PC-3 (cell line): Measurements from ENCODE around the gene CDH11. TPM values are rescaled to one million over a fixed set of nuclear protein-coding genes. Genes with fewer than 3 reads are reported as not detected.

Source experiments
- ATAC-seq: fragments of 200-7000 bp; cut with Tn5 transposase; 2 replicates; pipeline ENCODE4 v1.9.1; 2020; ENCODE audit warnings: mild to moderate bottlenecking, moderate library complexity
- Bru-seq: library from RNA; stranded (reverse); fragments of 400-500 nt; gene quantifications from one replicate; lab custom pipeline; 2021; lab: Mats Ljungman, UMichigan
- BruChase-seq, 2 experiments: library from RNA; stranded (reverse); fragments of 400-500 nt; gene quantifications; one replicate each; lab custom pipeline; 2021; lab: Mats Ljungman, UMichigan
- BruUV-seq: library from RNA; stranded (reverse); fragments of 400-500 nt; replicated peaks from 2 replicates; lab custom pipeline; 2021; lab: Mats Ljungman, UMichigan
- CTCF ChIA-PET: fragments of 300-600 bp; sonication (Branson Sonifier 250); formaldehyde crosslinking; loops from one replicate; lab custom pipeline; 2022; ENCODE audit warnings: antibody characterized with exemption; lab: Charles Lee
- POLR2A ChIA-PET: fragments of 300-600 bp; sonication (Branson Sonifier 250); formaldehyde crosslinking; loops from one replicate; lab custom pipeline; 2022; ENCODE audit warnings: antibody characterized with exemption; ENCODE audit not compliant: unreplicated experiment; lab: Charles Lee
- DNase-seq: peaks from one replicate; pipeline ENCODE4 v3.0.0-alpha.2; 2015
- H2AFZ ChIP-seq: fragments of 300-600 bp; sonication (generic); 2 replicates; pipeline ENCODE4 v1.6.0; 2016; ENCODE audit warnings: antibody characterized with exemption, low read length
- H3F3A ChIP-seq: fragments of 300-600 bp; sonication (generic); one replicate; pipeline ENCODE4 v1.6.0; 2017; ENCODE audit warnings: antibody characterized with exemption, low read length, control low read depth, mild to moderate bottlenecking; ENCODE audit not compliant: unreplicated experiment
- H3K27ac ChIP-seq: fragments of 300-600 bp; sonication (generic); 2 replicates; pipeline ENCODE4 v1.5.1; 2016; ENCODE audit warnings: mild to moderate bottlenecking, low read length
- H3K27me3 ChIP-seq: fragments of 300-600 bp; sonication (generic); 2 replicates; pipeline ENCODE4 v1.6.1; 2016; ENCODE audit warnings: low read length, mixed read lengths
- H3K36me3 ChIP-seq: fragments of 300-600 bp; sonication (generic); 2 replicates; pipeline ENCODE4 v1.6.1; 2016; ENCODE audit warnings: low read depth, mixed run types, low read length, mixed read lengths
- H3K4me1 ChIP-seq: fragments of 300-600 bp; sonication (generic); 2 replicates; pipeline ENCODE4 v1.5.1; 2016; ENCODE audit warnings: low read length; ENCODE audit not compliant: insufficient read depth
- H3K4me2 ChIP-seq: fragments of 300-600 bp; sonication (generic); 2 replicates; pipeline ENCODE4 v1.6.0; 2016; ENCODE audit warnings: low read length
- H3K4me3 ChIP-seq: fragments of 300-600 bp; sonication (generic); 2 replicates; pipeline ENCODE4 v1.5.1; 2016; ENCODE audit warnings: mild to moderate bottlenecking, low read length, mixed read lengths
- H3K79me2 ChIP-seq: fragments of 300-600 bp; sonication (generic); 2 replicates; pipeline ENCODE4 v1.6.1; 2017; ENCODE audit warnings: low read length, mixed read lengths
- H3K9ac ChIP-seq: fragments of 300-600 bp; sonication (generic); 2 replicates; pipeline ENCODE4 v1.6.0; 2016; ENCODE audit warnings: mild to moderate bottlenecking, low read length
- H3K9me2 ChIP-seq: fragments of 300-600 bp; sonication (generic); replicated peaks from 2 replicates; pipeline ENCODE4 v1.6.1; 2016; ENCODE audit warnings: mixed run types, low read length, mixed read lengths
- H3K9me3 ChIP-seq: fragments of 300-600 bp; sonication (generic); 2 replicates; pipeline ENCODE4 v1.6.1; 2016; ENCODE audit warnings: low read length, mixed read lengths
- H4K20me1 ChIP-seq: fragments of 300-600 bp; sonication (generic); 2 replicates; pipeline ENCODE4 v1.6.1; 2016; ENCODE audit warnings: low read length, mixed read lengths
- CTCF ChIP-seq: fragments of 300-600 bp; sonication (generic); conservative IDR thresholded peaks from 2 replicates; pipeline ENCODE4 v1.5.1; 2017; ENCODE audit warnings: antibody characterized with exemption, low read depth, mild to moderate bottlenecking, low read length
- EZH2 ChIP-seq: fragments of 300-600 bp; sonication (generic); IDR thresholded peaks from one replicate; pipeline ENCODE4 v1.6.1; 2017; ENCODE audit warnings: antibody characterized with exemption, mild to moderate bottlenecking, low read length; ENCODE audit not compliant: unreplicated experiment
- EZH2phosphoT487 ChIP-seq: fragments of 300-600 bp; sonication (generic); IDR thresholded peaks from 2 replicates; pipeline ENCODE4 v1.6.1; 2018; ENCODE audit warnings: mild to moderate bottlenecking, antibody characterized with exemption, low read length, borderline replicate concordance
- intact Hi-C: fragments of 100-400 bp; cut with micrococcal nuclease; formaldehyde crosslinking; loops from 2 replicates; pipeline ENCODE4 v1.9.0; 2023
- long read RNA-seq: library from polyadenylated mRNA; unstranded; transcript quantifications from one replicate; pipeline ENCODE4 v2.0.0, GENCODE V29; 2021; ENCODE audit not compliant: unreplicated experiment
- total RNA-seq: library from RNA; depleted of rRNA; stranded (reverse); fragments of >200 nt; gene quantifications from 2 replicates; pipeline ENCODE4 v1.2.3, GENCODE V29; 2014; rRNA removed

The CDH11 gene
- total RNA-seq = 111 and 172 TPM in 2 replicates
- Bru-seq, nascent RNA = percentile 99 among the genes with signal in this experiment
- BruChase-seq, experiment 1, labeled RNA remaining after a 6-hour chase = percentile 94 among the genes with signal in this experiment
- percentile 94 among the genes with signal in this experiment for BruChase-seq, experiment 2, labeled RNA remaining after a 2-hour chase
- long read RNA-seq, full-length matches to known transcripts = 201 of 363 reads
- long read RNA-seq, partial matches to known transcripts = 133 of 363 reads
- long read RNA-seq, other reads (novel, unspliced or antisense) = 29 of 363 reads

GRCh38 chr16:65121870-65122723 is at the start of gene CDH11:
CDH11 (minus strand) TSS chr16:65122063; CDS start chr16:65004869, 117,194 bp downstream.
- Histone ChIP-seq H3K4me3 (peak within 1 kb of the TSS; percentile 90), H3K36me3 (0 out of 2 replicates have a peak, but pooled peaks cover 5% of the 10 kb centered on the region), H3K9me3 (no peaks in the 10 kb centered on the region), H3K9ac (peak within 1 kb of the TSS; percentile 83), H2AFZ (peak within 1 kb of the TSS; percentile 94), H4K20me1 (peaks cover 14% of the 10 kb centered on the region), H3K27ac (peak within 1 kb of the TSS; percentile 64), H3K4me1 (peaks cover 25% of the 10 kb centered on the region), H3K4me2 (peak within 1 kb of the TSS; percentile 93), H3F3A (peaks cover 4% of the 10 kb centered on the region), H3K79me2 (peaks cover 78% of the 10 kb centered on the region), H3K27me3 (no peaks in the 10 kb centered on the region), H3K9me2 (no peaks in the 10 kb centered on the region)
- TF ChIP-seq EZH2phosphoT487 = no peak
- no peak for TF ChIP-seq EZH2
- no peak for TF ChIP-seq CTCF
- DNase-seq = peak; percentile 65
- no TSS peak for BruUV-seq
- peak; percentile 56 for ATAC-seq
- intact Hi-C loops = loop anchor here (2.0 to 10.0 kb wide), 6 partner anchors 153 to 1150 kb away; no protein-coding TSS in a partner anchor
- POLR2A ChIA-PET = interaction anchor here (0.6 to 1.0 kb wide), 3 partner anchors 9 to 152 kb away, joined by 3 to 6 read pairs (median 5); no protein-coding TSS in a partner anchor
- CTCF ChIA-PET = no interaction called here

GRCh38 chr16:65154321-65154720 is 32.5 kb upstream of the CDH11 start:
- H3K9me3 ChIP-seq = no peaks in the 10 kb centered on the region
- H3K79me2 ChIP-seq = no peaks in the 10 kb centered on the region
- TF ChIP-seq EZH2phosphoT487 (no peak), CTCF (no peak), EZH2 (no peak)
- H3F3A ChIP-seq = no peaks in the 10 kb centered on the region
- H3K4me2 ChIP-seq = no peak overlapping the region
- H3K27me3 ChIP-seq = no peaks in the 10 kb centered on the region
- DNase-seq = no peak
- POLR2A ChIA-PET = no interaction called here
- ATAC-seq = no peak
- H2AFZ ChIP-seq = no peak overlapping the region
- no peaks in the 10 kb centered on the region for H3K9me2 ChIP-seq
- H3K9ac ChIP-seq = no peak overlapping the region
- CTCF ChIA-PET = no interaction called here
- intact Hi-C loops = no loop called here
- H3K4me1 ChIP-seq = no peaks in the 10 kb centered on the region
- no peak overlapping the region for H3K27ac ChIP-seq
- no TSS peak for BruUV-seq
- no peaks in the 10 kb centered on the region for H4K20me1 ChIP-seq
- H3K36me3 ChIP-seq = no peaks in the 10 kb centered on the region
- H3K4me3 ChIP-seq = no peak overlapping the region
